Activated CD4-positive, alpha-beta memory T cell treated with anti-CD3 and anti-CD28 coated beads for 36 hours (primary cell): Measurements from ENCODE around the gene NFATC3. TPM values are rescaled to one million over a fixed set of nuclear protein-coding genes. Genes with fewer than 3 reads are reported as not detected.
A peak's percentile ranks its signal among the peaks of the same experiment; 100 is the strongest.

Experiments
- CTCF ChIA-PET: fragments of 350-600 bp; sonication (Branson Sonifier 250); formaldehyde crosslinking; loops from one replicate; lab custom pipeline; 2021; ENCODE audit warnings: antibody characterized with exemption, inconsistent platforms; lab: Charles Lee
- POLR2A ChIA-PET: fragments of 350-600 bp; sonication (Branson Sonifier 250); formaldehyde crosslinking; loops from one replicate; lab custom pipeline; 2021; ENCODE audit warnings: antibody characterized with exemption; lab: Charles Lee
- DNase-seq: peaks from one replicate; pipeline ENCODE4 v3.0.0-alpha.2; 2020
- H3K27ac Mint-ChIP-seq: one replicate; pipeline ENCODE4 v1.8.0; 2021; ENCODE audit warnings: mixed read lengths
- H3K27me3 Mint-ChIP-seq: one replicate; pipeline ENCODE4 v1.8.0; 2021; ENCODE audit warnings: mixed read lengths
- H3K36me3 Mint-ChIP-seq: one replicate; pipeline ENCODE4 v1.8.0; 2021; ENCODE audit warnings: mixed read lengths
- H3K4me1 Mint-ChIP-seq: one replicate; pipeline ENCODE4 v1.8.0; 2021; ENCODE audit warnings: low read depth, mixed read lengths
- H3K4me3 Mint-ChIP-seq: one replicate; pipeline ENCODE4 v1.8.0; 2021; ENCODE audit warnings: mild to moderate bottlenecking, mixed read lengths
- H3K9me3 Mint-ChIP-seq: one replicate; pipeline ENCODE4 v1.8.0; 2021; ENCODE audit warnings: mixed read lengths
- intact Hi-C: fragments of 100-400 bp; cut with micrococcal nuclease; formaldehyde crosslinking; loops from one replicate; pipeline ENCODE4 v1.15.1; 2023
- total RNA-seq, 2 experiments: library from RNA; stranded (reverse); gene quantifications; one replicate each; pipeline ENCODE4 v1.2.3, GENCODE V29; 2021

Gene NFATC3
- total RNA-seq, 2 experiments from 2014 or later = 83.4 to 85.2 TPM

- intact Hi-C loops = no loop called here
- Mint-ChIP-seq H3K27ac (no peak overlapping the region), H3K36me3 (peaks cover 17% of the 10 kb centered on the region), H3K4me3 (no peak overlapping the region), H3K4me1 (no peaks in the 10 kb centered on the region), H3K9me3 (no peaks in the 10 kb centered on the region), H3K27me3 (no peaks in the 10 kb centered on the region)
- no peak for DNase-seq
- CTCF ChIA-PET = no interaction called here
- POLR2A ChIA-PET = no interaction called here
Observed at GRCh38 chr16:68190736-68191510, 105.8 kb downstream of the NFATC3 start.

- ChIA-PET CTCF (no interaction called here), POLR2A (no interaction called here)
- intact Hi-C loops = no loop called here
- Mint-ChIP-seq H3K4me1 (no peaks in the 10 kb centered on the region), H3K9me3 (no peaks in the 10 kb centered on the region), H3K27ac (no peak overlapping the region), H3K36me3 (peaks cover 11% of the 10 kb centered on the region), H3K4me3 (no peak overlapping the region), H3K27me3 (no peaks in the 10 kb centered on the region)
- DNase-seq = no peak
Observed at GRCh38 chr16:68194251-68194650, 109.1 kb downstream of the NFATC3 start.

GRCh38 chr16:68197250-68197649 is 112.1 kb downstream of the NFATC3 start:
- H3K9me3 Mint-ChIP-seq = no peaks in the 10 kb centered on the region
- H3K4me3 Mint-ChIP-seq = no peak overlapping the region
- H3K36me3 Mint-ChIP-seq = peaks cover 5% of the 10 kb centered on the region
- intact Hi-C loops = no loop called here
- H3K4me1 Mint-ChIP-seq = peaks cover 9% of the 10 kb centered on the region
- ChIA-PET CTCF (interaction anchor here (1.1 to 1.3 kb wide), 2 partner anchors 31 to 255 kb away, joined by 3 read pairs; no protein-coding TSS in a partner anchor), POLR2A (no interaction called here)
- DNase-seq = no peak
- H3K27me3 Mint-ChIP-seq = no peaks in the 10 kb centered on the region
- H3K27ac Mint-ChIP-seq = no peak overlapping the region

DNA sequence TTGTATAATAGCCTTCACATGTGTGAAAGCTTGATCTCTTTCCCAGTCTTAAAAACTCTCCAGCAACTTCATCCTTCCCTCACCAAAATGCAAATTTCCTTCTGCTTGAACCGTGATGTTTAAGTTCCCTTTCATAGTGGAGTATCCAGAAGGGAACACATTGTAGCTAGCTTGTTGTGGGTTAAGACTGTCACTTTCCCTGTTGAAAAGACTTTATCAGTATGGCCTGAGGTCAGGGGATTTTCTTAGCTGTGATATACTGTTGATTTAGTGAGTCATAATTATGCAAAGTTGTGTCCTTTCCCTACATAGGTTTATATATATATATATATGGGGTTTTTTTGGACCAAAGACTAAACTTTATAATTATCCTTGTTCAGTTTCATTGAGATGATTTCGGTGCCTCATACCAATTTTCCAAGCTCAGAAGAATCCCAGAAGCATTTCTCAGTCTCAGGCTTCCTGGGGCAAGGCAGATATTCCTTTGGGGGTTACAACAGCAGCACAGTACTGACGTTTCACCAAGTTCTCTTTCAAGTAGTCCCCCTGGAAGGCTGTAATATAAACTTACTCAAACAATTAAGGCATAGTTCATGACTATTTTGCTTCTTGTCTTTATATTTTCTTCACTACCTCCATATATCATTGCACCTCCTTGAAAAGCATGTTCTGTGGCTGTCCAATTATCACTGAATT is 115.1 kb downstream of the NFATC3 start:
- peak overlapping the region; percentile 7 for H3K27ac Mint-ChIP-seq
- intact Hi-C loops = no loop called here
- H3K36me3 Mint-ChIP-seq = peaks cover 4% of the 10 kb centered on the region
- no peak for DNase-seq
- H3K4me1 Mint-ChIP-seq = peaks cover 9% of the 10 kb centered on the region
- H3K27me3 Mint-ChIP-seq = no peaks in the 10 kb centered on the region
- CTCF ChIA-PET = interaction anchor here (0.9 to 2.3 kb wide), 3 partner anchors 22 to 61 kb away, joined by 3 to 6 read pairs (median 4); no protein-coding TSS in a partner anchor
- POLR2A ChIA-PET = no interaction called here
- H3K9me3 Mint-ChIP-seq = no peaks in the 10 kb centered on the region
- H3K4me3 Mint-ChIP-seq = no peak overlapping the region

DNA sequence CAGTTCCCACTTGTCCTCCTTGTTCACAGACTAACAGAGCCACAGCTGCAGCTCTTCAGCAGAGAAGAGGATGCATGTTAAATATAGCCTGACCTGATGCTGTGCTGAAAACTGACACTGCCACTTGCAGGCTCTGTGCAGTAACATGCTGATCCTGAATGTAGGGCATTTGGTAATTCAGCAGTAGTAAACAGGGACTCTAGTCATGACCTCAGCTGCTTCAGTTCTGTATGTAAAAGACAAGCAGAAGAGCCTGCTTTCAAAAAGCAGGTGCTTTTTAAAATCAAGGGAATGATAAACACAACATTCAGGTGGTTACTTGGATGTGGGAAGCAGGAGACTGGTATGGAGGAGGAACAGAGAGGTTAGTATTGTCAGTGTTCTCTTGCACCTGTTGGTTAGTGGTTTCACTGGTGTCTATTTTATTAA is 116.9 kb downstream of the NFATC3 start:
- Mint-ChIP-seq H3K27me3 (no peaks in the 10 kb centered on the region), H3K27ac (no peak overlapping the region), H3K36me3 (peaks cover 4% of the 10 kb centered on the region), H3K9me3 (no peaks in the 10 kb centered on the region), H3K4me1 (peaks cover 11% of the 10 kb centered on the region), H3K4me3 (no peak overlapping the region)
- POLR2A ChIA-PET = no interaction called here
- DNase-seq = no peak
- intact Hi-C loops = no loop called here
- CTCF ChIA-PET = no interaction called here

DNA sequence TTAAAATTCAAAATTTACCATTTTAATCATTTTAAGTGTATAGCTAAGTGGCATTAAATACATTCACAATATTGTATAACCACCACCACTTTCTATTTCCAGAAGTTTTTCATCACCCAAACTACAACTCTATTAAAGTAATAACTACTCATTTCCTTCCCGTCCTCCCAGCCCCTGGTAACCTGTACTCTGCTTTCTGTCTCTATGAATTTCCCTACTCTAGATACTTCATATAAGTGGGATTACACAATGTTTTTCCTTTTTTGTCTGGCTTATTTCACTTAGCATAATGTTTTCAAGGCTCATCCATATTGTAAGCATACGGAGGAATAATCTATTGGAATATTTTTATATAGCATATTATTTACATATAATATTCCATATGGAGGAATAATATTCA is 121.1 kb downstream of the NFATC3 start:
- no peaks in the 10 kb centered on the region for H3K27me3 Mint-ChIP-seq
- ChIA-PET POLR2A (no interaction called here), CTCF (interaction anchor here (0.7 kb wide), 1 partner anchor 158 kb away, joined by 4 read pairs; no protein-coding TSS in a partner anchor)
- H3K4me1 Mint-ChIP-seq = peaks cover 26% of the 10 kb centered on the region
- H3K36me3 Mint-ChIP-seq = peaks cover 9% of the 10 kb centered on the region
- H3K9me3 Mint-ChIP-seq = no peaks in the 10 kb centered on the region
- intact Hi-C loops = no loop called here
- no peak for DNase-seq
- no peak overlapping the region for H3K27ac Mint-ChIP-seq
- H3K4me3 Mint-ChIP-seq = no peak overlapping the region

- peaks cover 13% of the 10 kb centered on the region for H3K36me3 Mint-ChIP-seq
Observed at GRCh38 chr16:68214726-68215125, 129.6 kb downstream of the NFATC3 start.

GRCh38 chr16:68215302-68215701 is 130.1 kb downstream of the NFATC3 start:
- H3K4me3 Mint-ChIP-seq = no peak overlapping the region
- H3K4me1 Mint-ChIP-seq = peaks cover 23% of the 10 kb centered on the region
- no peaks in the 10 kb centered on the region for H3K27me3 Mint-ChIP-seq
- intact Hi-C loops = no loop called here
- peak overlapping the region; percentile 50 for H3K27ac Mint-ChIP-seq
- CTCF ChIA-PET = interaction anchor here (1.1 kb wide), 1 partner anchor 13 kb away, joined by 3 read pairs; no protein-coding TSS in a partner anchor
- H3K9me3 Mint-ChIP-seq = no peaks in the 10 kb centered on the region
- no peak for DNase-seq
- POLR2A ChIA-PET = no interaction called here
- H3K36me3 Mint-ChIP-seq = peaks cover 12% of the 10 kb centered on the region

More at GRCh38 chr16:68214726-68215125, 129.6 kb downstream of the NFATC3 start:
- Mint-ChIP-seq H3K27me3 (no peaks in the 10 kb centered on the region), H3K27ac (no peak overlapping the region), H3K4me3 (no peak overlapping the region), H3K4me1 (peaks cover 28% of the 10 kb centered on the region), H3K9me3 (no peaks in the 10 kb centered on the region)
- DNase-seq = no peak
- intact Hi-C loops = loop anchor here (5.0 kb wide), 2 partner anchors 72 to 122 kb away; no protein-coding TSS in a partner anchor
- CTCF ChIA-PET = interaction anchor here (0.9 to 1.1 kb wide), 2 partner anchors 13 to 20 kb away, joined by 3 read pairs; no protein-coding TSS in a partner anchor
- POLR2A ChIA-PET = no interaction called here

GRCh38 chr16:68216240-68216639 is 131.1 kb downstream of the NFATC3 start:
- Mint-ChIP-seq H3K36me3 (peaks cover 9% of the 10 kb centered on the region), H3K4me3 (no peak overlapping the region), H3K27ac (no peak overlapping the region), H3K27me3 (no peaks in the 10 kb centered on the region), H3K9me3 (no peaks in the 10 kb centered on the region), H3K4me1 (peaks cover 15% of the 10 kb centered on the region)
- no peak for DNase-seq
- CTCF ChIA-PET = interaction anchor here (0.7 to 0.8 kb wide), 2 partner anchors 103 to 175 kb away, joined by 4 read pairs; no protein-coding TSS in a partner anchor
- POLR2A ChIA-PET = no interaction called here
- intact Hi-C loops = no loop called here

DNA sequence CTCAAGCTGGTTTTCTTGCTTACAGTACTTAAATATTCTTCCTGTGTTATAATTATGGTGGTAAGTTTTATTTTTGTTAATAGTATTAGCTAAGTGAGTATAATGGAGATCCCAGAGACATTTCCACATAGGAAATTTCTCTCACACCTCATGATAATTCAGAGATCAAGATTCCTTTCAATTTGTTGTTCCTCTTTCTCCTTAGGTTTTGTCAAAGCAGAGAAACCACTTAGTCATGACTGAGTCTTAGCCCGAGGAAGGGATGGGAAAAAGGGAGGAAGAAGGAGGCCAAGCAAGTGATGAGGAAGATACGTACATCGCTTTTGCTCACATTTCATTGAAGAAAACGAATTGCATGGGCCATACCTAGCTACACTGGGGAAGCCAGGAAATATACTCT is 132.3 kb downstream of the NFATC3 start:
- no peak for DNase-seq
- H3K9me3 Mint-ChIP-seq = no peaks in the 10 kb centered on the region
- ChIA-PET CTCF (interaction anchor here (0.6 to 1.3 kb wide), 4 partner anchors 11 to 724 kb away, joined by 3 to 6 read pairs (median 5); partner anchors contain the start of gene SLC7A6), POLR2A (no interaction called here)
- H3K36me3 Mint-ChIP-seq = peaks cover 12% of the 10 kb centered on the region
- intact Hi-C loops = no loop called here
- H3K4me1 Mint-ChIP-seq = peaks cover 4% of the 10 kb centered on the region
- H3K27me3 Mint-ChIP-seq = no peaks in the 10 kb centered on the region
- no peak overlapping the region for H3K4me3 Mint-ChIP-seq
- peak overlapping the region; percentile 71 for H3K27ac Mint-ChIP-seq

GRCh38 chr16:68219725-68220351 is 134.7 kb downstream of the NFATC3 start:
- no peaks in the 10 kb centered on the region for H3K27me3 Mint-ChIP-seq
- H3K4me1 Mint-ChIP-seq = peaks cover 3% of the 10 kb centered on the region
- H3K4me3 Mint-ChIP-seq = no peak overlapping the region
- no peak overlapping the region for H3K27ac Mint-ChIP-seq
- ChIA-PET POLR2A (no interaction called here), CTCF (interaction anchor here (0.6 to 1.8 kb wide), 6 partner anchors 8 to 416 kb away, joined by 3 to 5 read pairs (median 4); no protein-coding TSS in a partner anchor)
- intact Hi-C loops = no loop called here
- DNase-seq = no peak
- no peaks in the 10 kb centered on the region for H3K9me3 Mint-ChIP-seq
- peaks cover 12% of the 10 kb centered on the region for H3K36me3 Mint-ChIP-seq

- ChIA-PET POLR2A (no interaction called here), CTCF (no interaction called here)
- intact Hi-C loops = no loop called here
- Mint-ChIP-seq H3K36me3 (peaks cover 4% of the 10 kb centered on the region), H3K9me3 (no peaks in the 10 kb centered on the region), H3K4me1 (peaks cover 25% of the 10 kb centered on the region), H3K27ac (no peak overlapping the region), H3K27me3 (no peaks in the 10 kb centered on the region), H3K4me3 (no peak overlapping the region)
- DNase-seq = no peak
Observed at GRCh38 chr16:68223072-68223471, 137.9 kb downstream of the NFATC3 start.
